Right lobe of liver (tissue), 4 donors: ENCODE results near the gene XCL2.

Experiments
- CTCF ChIP-seq, 4 donors: fragments of 200-600 bp in 3 of 4; fragments of 450-650 bp in 1 of 4; IDR thresholded peaks; one replicate each; pipeline versions ENCODE4 v1.5.1 to v1.8.0; 2016 to 2022; ENCODE audit warnings: antibody characterized with exemption in 4 of 4, mild to moderate bottlenecking in 2 of 4
- POLR2A ChIP-seq: fragments of 450-650 bp; IDR thresholded peaks from one replicate; pipeline ENCODE4 v1.6.1; 2017; ENCODE audit warnings: antibody characterized with exemption, mild to moderate bottlenecking
- donor health status: DM: no; HTN: no; CAD: no.
- donor health status: DM: no; HTN: no; CAD: no.
- donor health status: DM: no; HTN: yes; CAD: no.

GRCh38 chr1:168585191-168585590, 41.4 kb upstream of the XCL2 start:
- TF ChIP-seq CTCF (IDR thresholded peaks at IDR 0.05): no peak
- TF ChIP-seq POLR2A: no peak
